Tongue (tissue), 2 donors: Measurements from ENCODE around the gene RHBDL1. TPM values are rescaled to one million over a fixed set of nuclear protein-coding genes. Genes with fewer than 3 reads are reported as not detected.

Source experiments
- DNase-seq: peaks from one replicate; pipeline ENCODE4 v3.0.0-alpha.2; 2015
- total RNA-seq: library from RNA; depleted of rRNA; stranded (reverse); fragments of >200 nt; gene quantifications from one replicate; pipeline ENCODE4 v1.2.3, GENCODE V29; 2014

RHBDL1 gene
- total RNA-seq, 1 donor from 2014 or later: 1.2 TPM

DNA sequence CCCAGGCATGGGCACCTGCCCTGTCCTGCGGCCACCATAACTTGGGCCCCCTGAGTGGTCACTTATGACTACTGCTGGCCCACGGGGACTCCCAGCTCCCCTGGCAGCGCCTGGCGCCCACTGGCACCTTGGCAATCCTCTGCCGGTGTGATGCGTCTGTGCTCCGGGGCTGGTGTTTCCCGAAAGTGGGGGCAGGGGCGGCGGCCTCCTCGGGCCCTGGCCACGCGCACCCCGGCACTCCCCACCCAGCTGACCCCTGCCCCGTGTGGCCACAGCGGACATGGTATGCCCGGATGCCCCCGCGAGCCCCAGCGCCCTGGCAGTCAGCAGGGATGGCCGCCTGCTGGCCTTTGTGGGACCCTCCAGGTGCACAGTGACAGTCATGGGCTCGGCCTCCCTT lies 18.0 kb upstream of the RHBDL1 start:
- DNase-seq: no peak

- DNase-seq: no peak
Observed at GRCh38 chr16:658679-659571, 16.5 kb upstream of the RHBDL1 start.

- no peak for DNase-seq
Observed at GRCh38 chr16:659618-660017, 15.9 kb upstream of the RHBDL1 start.

- DNase-seq: no peak
Observed at GRCh38 chr16:660132-660458, 15.4 kb upstream of the RHBDL1 start.

- peak; percentile 85 for DNase-seq
Observed at GRCh38 chr16:660459-661183, 14.8 kb upstream of the RHBDL1 start.

DNA sequence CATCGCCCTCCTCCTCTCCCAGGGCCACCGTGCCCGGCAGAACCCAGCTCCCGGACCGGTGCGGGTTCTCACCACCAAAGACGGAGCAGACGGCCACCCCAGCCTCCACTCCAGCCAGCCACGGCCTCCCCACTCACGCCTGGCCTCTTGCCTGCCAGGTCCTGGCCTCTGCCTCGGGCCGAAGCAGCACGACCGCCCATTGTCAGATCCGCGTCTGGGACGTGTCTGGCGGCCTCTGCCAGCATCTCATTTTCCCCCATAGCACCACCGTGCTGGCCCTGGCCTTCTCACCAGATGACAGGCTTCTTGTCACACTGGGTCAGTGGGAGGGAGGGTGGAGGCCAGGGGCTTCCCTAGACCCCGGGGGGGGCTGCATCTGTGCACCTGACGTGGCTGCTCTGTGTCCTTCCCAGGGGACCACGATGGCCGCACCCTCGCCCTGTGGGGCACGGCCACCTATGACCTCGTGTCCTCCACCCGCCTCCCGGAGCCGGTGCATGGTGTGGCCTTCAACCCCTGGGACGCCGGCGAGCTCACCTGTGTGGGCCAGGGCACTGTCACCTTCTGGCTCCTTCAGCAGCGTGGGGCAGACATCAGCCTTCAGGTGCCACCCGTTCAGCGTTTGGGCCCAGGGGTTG lies 14.2 kb upstream of the RHBDL1 start:
- DNase-seq: no peak

DNA sequence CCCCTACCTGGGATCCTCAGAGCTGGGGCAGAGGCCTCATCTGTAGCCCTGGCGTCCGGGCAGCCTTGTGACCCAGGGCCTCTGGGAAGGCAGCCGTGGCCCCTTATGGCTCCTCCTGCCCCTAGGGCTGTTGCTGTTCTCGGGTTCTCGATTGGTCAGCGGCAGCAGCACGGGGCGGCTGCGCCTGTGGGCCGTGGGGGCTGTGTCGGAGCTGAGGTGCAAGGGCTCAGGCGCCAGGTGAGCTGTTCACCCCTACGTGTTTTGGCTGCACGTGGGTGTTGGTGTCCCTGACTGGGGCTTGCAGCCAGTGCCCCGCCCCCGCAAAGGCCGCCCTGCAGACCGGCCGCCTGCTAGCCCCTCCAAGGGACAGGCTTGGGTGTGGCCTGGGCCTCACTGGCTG lies 13.4 kb upstream of the RHBDL1 start:
- DNase-seq: no peak

DNA sequence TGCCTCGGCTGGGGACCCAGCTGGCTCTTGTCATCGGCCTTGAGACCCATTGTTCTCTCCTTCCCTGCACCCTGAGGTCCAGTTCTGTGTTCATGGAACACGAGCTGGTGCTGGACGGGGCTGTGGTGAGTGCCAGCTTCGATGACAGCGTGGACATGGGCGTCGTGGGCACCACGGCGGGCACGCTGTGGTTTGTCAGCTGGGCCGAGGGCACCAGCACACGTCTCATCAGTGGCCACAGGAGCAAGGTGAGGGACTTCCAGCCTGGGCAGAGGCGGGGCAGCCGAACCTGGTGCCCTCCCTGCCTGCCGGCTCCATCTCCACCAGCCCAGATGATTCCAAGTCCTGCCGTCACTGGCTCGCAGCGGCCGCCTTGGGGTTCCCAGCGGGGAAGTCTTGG lies 12.9 kb upstream of the RHBDL1 start:
- DNase-seq: no peak

DNA sequence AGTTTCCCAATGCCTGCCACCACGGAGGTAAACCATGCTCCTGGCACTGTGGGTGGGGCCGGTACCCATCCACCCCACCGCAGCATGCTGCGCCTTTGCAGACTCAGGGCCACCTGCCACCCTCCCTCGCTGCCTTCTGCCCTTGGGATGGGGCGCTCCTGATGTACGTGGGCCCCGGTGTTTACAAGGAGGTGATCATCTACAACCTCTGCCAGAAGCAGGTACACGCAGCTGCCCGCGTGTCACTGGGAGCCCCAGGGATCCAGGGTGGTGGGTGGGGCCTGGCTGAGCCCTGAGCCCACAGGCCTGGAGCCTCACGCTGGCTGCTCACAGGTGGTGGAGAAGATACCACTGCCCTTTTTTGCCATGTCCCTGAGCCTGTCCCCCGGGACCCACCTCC lies 8.9 kb upstream of the RHBDL1 start:
- DNase-seq: no peak

DNA sequence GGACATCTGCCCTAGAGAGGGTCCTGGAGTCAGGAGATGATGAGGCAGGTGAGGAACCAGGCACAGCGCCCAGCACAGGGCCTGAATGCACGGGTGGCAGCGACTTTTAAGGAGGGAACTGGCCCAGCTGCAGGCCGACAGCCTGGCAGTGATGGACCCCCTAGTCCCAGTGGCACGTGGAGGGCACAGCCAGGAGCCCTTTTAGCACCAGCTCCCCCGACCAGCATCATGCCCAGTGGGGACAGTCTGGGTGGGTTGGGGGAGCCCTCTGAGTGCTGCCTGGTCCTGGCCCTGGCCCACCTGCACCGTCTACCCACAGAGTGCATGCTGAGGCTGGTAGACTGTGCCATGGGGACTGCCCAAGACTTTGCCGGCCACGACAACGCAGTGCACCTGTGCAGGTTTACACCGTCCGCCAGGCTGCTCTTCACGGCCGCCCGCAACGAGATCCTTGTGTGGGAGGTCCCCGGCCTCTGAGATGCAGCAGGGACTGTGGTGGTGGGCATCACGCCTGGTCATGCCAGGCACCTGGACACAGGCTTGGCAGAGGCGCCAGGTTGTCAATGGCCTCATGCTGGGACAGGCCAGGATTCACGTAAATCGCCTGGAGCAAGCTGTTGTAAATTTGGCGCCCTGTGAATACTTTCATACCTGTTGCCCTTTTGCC lies 8.2 kb upstream of the RHBDL1 start:
- no peak for DNase-seq

DNA sequence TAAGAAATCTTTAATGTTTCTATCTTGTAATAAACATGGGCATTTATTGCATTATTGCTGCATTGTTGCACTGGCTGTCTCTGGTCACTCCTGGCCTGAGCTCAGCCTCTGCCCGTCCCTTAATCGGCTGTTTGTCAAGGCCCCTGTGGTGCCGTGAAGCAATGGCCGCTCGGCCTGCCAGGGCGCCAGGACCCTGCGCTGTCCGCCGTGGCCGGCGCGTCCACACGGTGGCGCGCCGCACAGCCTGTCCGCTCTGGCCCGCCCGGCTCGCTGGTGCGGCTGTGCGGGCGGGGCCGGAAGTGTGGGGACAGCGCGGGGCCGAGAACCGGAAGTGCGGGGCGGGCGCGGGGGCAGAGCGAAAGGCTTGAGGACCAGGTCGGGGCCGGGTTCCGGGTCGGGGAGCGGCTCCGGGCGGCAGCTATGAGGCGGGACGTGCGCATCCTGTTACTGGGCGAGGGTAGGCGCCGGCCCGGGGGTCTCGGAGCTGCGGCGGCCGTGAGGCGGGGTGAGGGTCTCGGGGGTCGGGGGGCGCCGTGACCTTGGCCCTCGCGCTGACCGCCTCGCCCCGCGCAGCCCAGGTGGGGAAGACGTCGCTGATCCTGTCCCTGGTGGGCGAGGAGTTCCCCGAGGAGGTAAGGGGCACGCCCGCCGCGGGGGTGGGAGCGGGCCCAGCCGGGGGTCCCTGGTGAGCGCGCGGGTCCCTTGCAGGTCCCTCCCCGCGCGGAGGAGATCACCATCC lies 7.5 kb upstream of the RHBDL1 start, which contains the start of gene RHOT2:
Gene RHOT2 (plus strand): TSS at position 353 of the 739 bp plus-strand sequence. CDS start 68 bp downstream, at position 421.
- peak; percentile 97 for DNase-seq

- no peak for DNase-seq
Observed at GRCh38 chr16:668519-669171, 6.8 kb upstream of the RHBDL1 start.

GRCh38 chr16:669666-670065 lies 5.8 kb upstream of the RHBDL1 start:
- DNase-seq: no peak

DNA sequence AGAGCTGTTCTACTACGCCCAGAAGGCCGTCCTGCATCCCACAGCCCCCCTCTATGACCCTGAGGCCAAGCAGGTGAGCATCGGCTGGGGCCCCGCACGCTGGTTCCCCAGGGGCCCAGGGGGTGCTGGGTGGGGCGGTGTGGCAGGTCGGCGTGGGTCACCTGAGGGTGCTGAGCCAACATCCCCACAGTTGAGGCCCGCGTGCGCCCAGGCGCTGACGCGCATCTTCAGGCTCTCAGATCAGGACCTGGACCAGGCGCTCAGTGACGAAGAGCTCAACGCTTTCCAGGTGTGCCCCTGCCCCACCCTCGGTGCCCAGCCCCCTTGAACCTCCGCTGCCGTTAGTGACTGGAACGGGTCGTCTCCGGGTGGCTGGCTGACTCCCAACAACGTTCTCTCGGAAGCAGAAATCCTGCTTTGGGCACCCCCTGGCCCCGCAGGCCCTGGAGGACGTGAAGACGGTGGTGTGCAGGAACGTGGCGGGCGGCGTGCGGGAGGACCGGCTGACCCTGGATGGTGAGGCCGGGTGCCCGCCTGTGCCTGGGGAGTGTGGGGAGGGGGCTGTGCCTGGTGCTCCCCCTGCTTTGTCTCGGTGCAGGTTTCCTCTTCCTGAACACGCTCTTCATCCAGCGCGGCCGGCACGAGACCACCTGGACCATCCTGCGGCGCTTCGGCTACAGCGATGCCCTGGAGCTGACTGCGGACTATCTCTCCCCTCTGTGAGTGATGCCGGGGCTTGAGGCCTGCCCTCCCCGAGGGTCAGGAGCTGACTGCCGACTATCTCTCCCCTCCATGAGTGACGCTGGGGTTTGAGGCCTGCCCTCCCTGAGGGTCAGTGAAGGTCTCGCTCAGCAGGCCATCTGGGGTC lies 4.8 kb upstream of the RHBDL1 start:
- no peak for DNase-seq

GRCh38 chr16:671353-672131 lies 3.9 kb upstream of the RHBDL1 start:
- DNase-seq: no peak

GRCh38 chr16:672371-672770 lies 3.1 kb upstream of the RHBDL1 start:
- no peak for DNase-seq

- no peak for DNase-seq
Observed at GRCh38 chr16:672851-673250, 2.6 kb upstream of the RHBDL1 start.

DNA sequence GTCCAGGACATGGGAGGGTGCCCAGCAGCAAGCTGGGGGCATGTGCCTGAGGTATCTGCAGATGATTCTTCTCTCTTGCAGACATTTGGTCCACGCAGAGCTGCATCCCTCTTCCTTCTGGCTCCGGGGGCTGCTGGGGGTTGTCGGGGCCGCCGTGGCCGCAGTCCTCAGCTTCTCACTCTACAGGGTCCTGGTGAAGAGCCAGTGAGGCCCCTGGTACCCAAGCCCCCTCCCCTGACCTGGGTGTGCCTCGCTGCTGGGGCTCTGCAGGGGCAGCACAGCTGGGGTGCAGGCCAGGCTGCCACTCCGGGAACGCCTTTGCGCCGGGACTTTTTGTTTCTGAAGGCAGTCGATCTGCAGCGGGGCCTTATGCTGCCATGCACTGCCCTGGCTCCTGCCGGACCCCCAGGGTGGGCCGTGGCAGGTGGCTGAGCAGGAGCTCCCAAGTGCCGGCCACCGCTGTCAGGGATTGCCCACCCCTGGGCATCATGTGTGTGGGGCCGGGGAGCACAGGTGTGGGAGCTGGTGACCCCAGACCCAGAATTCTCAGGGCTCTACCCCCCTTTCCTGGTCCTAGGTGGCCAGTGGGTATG lies 2.0 kb upstream of the RHBDL1 start:
- DNase-seq: no peak
